Neural cell (in vitro differentiated cells): Measurements from ENCODE around the gene ADARB1. TPM values are rescaled to one million over a fixed set of nuclear protein-coding genes. Genes with fewer than 3 reads are reported as not detected.

ENCODE experiments used
- H2AFZ ChIP-seq: fragments of 200-600, 300-800 bp; sonication (generic), shearing (Covaris generic); 2 replicates; pipeline ENCODE4 v1.6.0; 2014; ENCODE audit warnings: low read depth, mild to moderate bottlenecking, antibody characterized with exemption, low read length, moderate library complexity
- H3F3A ChIP-seq: fragments of 200-600 bp; shearing (Covaris generic); 2 replicates; pipeline ENCODE4 v1.6.1; 2016; ENCODE audit warnings: mild to moderate bottlenecking, moderate library complexity, mixed read lengths, antibody characterized with exemption, low read length; ENCODE audit not compliant: insufficient read depth, poor library complexity, severe bottlenecking
- H3K27ac ChIP-seq: fragments of 200-600, 300-800 bp; sonication (generic), shearing (Covaris generic); 2 replicates; pipeline ENCODE4 v1.5.1; 2014; ENCODE audit warnings: mild to moderate bottlenecking, low read length, moderate library complexity
- H3K27me3 ChIP-seq: fragments of 300-800, 200-600 bp; sonication (generic), shearing (Covaris generic); 2 replicates; pipeline ENCODE4 v1.6.0; 2014; ENCODE audit warnings: mild to moderate bottlenecking, low read depth, low read length, moderate library complexity; ENCODE audit not compliant: insufficient read depth
- H3K36me3 ChIP-seq: fragments of 300-800, 200-600 bp; sonication (generic), shearing (Covaris generic); 2 replicates; pipeline ENCODE4 v1.5.1; 2014; ENCODE audit warnings: mild to moderate bottlenecking, antibody characterized with exemption, low read length, moderate library complexity; ENCODE audit not compliant: insufficient read depth
- H3K4me2 ChIP-seq: fragments of 300-800, 200-600 bp; sonication (generic), shearing (Covaris generic); 2 replicates; pipeline ENCODE4 v1.6.0; 2014; ENCODE audit warnings: mild to moderate bottlenecking, low read length
- H3K4me3 ChIP-seq: fragments of 300-800, 200-600 bp; sonication (generic), shearing (Covaris generic); 2 replicates; pipeline ENCODE4 v1.5.1; 2014; ENCODE audit warnings: mild to moderate bottlenecking, low read length, moderate library complexity
- H3K79me2 ChIP-seq: fragments of 200-600 bp; shearing (Covaris generic); replicated peaks from 2 replicates; pipeline ENCODE4 v1.6.0; 2014; ENCODE audit warnings: mild to moderate bottlenecking, low read length, moderate library complexity; ENCODE audit not compliant: insufficient read depth
- H3K9ac ChIP-seq: fragments of 300-800, 200-600 bp; sonication (generic), shearing (Covaris generic); 2 replicates; pipeline ENCODE4 v1.6.1; 2016; ENCODE audit warnings: mild to moderate bottlenecking, low read length, mixed read lengths
- H3K9me2 ChIP-seq: fragments of 200-600 bp; shearing (Covaris generic); 2 replicates; pipeline ENCODE4 v1.6.1; 2016; ENCODE audit warnings: mild to moderate bottlenecking, low read length, mixed read lengths; ENCODE audit not compliant: insufficient read depth
- H3K9me3 ChIP-seq: fragments of 200-600, 300-800 bp; sonication (generic), shearing (Covaris generic); 2 replicates; pipeline ENCODE4 v1.6.1; 2016; ENCODE audit warnings: mild to moderate bottlenecking, mixed run types, low read length, moderate library complexity, mixed read lengths
- H4K20me1 ChIP-seq: fragments of 200-600 bp; shearing (Covaris generic); 2 replicates; pipeline ENCODE4 v1.6.1; 2016; ENCODE audit warnings: mild to moderate bottlenecking, mixed run types; ENCODE audit not compliant: insufficient read depth
- EP300 ChIP-seq: fragments of 450-650 bp; conservative IDR thresholded peaks from 2 replicates; pipeline ENCODE4 v1.6.1; 2014; ENCODE audit warnings: antibody characterized with exemption, mild to moderate bottlenecking, moderate library complexity; ENCODE audit not compliant: poor library complexity, severe bottlenecking
- EZH2 ChIP-seq: fragments of 200-600, 300-800 bp; shearing (Covaris generic), sonication (generic); IDR thresholded peaks from 2 replicates; pipeline ENCODE4 v1.6.1; 2014; ENCODE audit warnings: antibody characterized with exemption, low read length, borderline replicate concordance, mild to moderate bottlenecking; ENCODE audit not compliant: insufficient read depth, poor library complexity, severe bottlenecking
- MXI1 ChIP-seq: fragments of 450-650 bp; conservative IDR thresholded peaks from 2 replicates; pipeline ENCODE4 v1.6.1; 2014; ENCODE audit warnings: antibody characterized with exemption, mild to moderate bottlenecking; ENCODE audit not compliant: poor library complexity, severe bottlenecking
- POLR2AphosphoS5 ChIP-seq: IDR thresholded peaks from 2 replicates; pipeline ENCODE4 v1.6.1; 2012
- RAD21 ChIP-seq: fragments of 450-650 bp; conservative IDR thresholded peaks from 2 replicates; pipeline ENCODE4 v1.6.1; 2014; ENCODE audit warnings: antibody characterized with exemption, mild to moderate bottlenecking, moderate library complexity
- SMC3 ChIP-seq: fragments of 450-650 bp; conservative IDR thresholded peaks from 2 replicates; pipeline ENCODE4 v1.6.1; 2014; ENCODE audit warnings: antibody characterized with exemption, mild to moderate bottlenecking, moderate library complexity; ENCODE audit not compliant: poor library complexity
- TAF1 ChIP-seq: IDR thresholded peaks from 2 replicates; pipeline ENCODE4 v1.6.1; 2012; ENCODE audit warnings: low read depth
- polyA plus RNA-seq: library from polyadenylated mRNA; depleted of rRNA; stranded (reverse); fragments of >200 nt; gene quantifications from 2 replicates; pipeline ENCODE4 v1.2.3, GENCODE V29; 2014
- TF ChIP-seq, protein P1 (sequence below): fragments of 450-650 bp; IDR thresholded peaks from 2 replicates; pipeline ENCODE4 v1.5.1; 2014; ENCODE audit warnings: antibody characterized with exemption, mild to moderate bottlenecking, moderate library complexity; ENCODE audit not compliant: poor library complexity, severe bottlenecking
- TF ChIP-seq, protein P2 (sequence below): IDR thresholded peaks from 2 replicates; pipeline ENCODE4 v1.6.1; 2012; ENCODE audit warnings: borderline replicate concordance

The ADARB1 gene
- polyA plus RNA-seq, 1 donor from 2014 or later: 8.9 TPM

DNA sequence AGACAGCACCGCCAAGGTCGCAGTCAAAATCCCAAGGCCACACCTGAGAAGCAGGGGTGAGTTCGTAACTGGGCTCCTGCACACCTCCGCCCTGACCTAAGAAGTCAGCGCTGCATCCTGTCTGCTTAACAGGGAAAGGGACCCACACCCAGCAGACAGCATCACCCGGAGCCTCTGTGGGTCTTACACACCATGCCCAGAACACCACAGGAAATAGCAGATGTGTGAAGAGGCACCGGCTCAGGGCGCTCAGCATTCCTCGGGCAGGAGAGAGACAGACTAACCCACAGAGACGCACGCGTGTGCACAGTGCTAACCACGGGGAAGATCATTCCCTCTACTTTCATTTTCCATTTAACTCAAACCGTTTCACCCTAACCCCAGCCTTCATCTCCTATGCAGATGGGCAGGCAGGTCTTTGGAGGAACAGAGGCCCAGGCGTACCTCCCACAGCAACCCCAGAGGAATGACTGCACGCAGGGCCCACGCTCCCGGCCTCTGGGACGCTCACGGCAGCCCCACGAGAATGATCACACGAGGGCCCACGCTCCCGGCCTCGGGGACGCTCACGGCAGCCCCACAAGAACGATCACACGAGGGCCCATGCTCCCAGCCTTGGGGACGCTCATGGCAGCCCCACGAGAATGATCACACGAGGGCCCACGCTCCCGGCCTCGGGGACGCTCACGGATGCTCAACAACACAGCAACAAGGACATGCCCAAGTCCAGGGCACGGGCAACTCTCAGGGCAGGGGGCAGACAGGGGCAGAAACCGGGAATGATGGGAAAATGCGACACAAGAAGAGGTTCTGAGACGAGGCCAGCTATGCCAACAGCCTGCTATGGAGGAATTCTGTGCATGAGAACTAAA lies 192.4 kb downstream of the ADARB1 start:
- Histone ChIP-seq H3K79me2 (no peaks in the 10 kb centered on the region), H3K27ac (no peak overlapping the region), H3K9ac (no peak overlapping the region), H4K20me1 (no peaks in the 10 kb centered on the region), H3K9me2 (no peaks in the 10 kb centered on the region), H3F3A (no peaks in the 10 kb centered on the region), H3K27me3 (no peaks in the 10 kb centered on the region), H2AFZ (no peak overlapping the region), H3K4me2 (no peak overlapping the region), H3K9me3 (no peaks in the 10 kb centered on the region), H3K36me3 (no peaks in the 10 kb centered on the region), H3K4me3 (no peak overlapping the region)
- TF ChIP-seq, protein P1, sequence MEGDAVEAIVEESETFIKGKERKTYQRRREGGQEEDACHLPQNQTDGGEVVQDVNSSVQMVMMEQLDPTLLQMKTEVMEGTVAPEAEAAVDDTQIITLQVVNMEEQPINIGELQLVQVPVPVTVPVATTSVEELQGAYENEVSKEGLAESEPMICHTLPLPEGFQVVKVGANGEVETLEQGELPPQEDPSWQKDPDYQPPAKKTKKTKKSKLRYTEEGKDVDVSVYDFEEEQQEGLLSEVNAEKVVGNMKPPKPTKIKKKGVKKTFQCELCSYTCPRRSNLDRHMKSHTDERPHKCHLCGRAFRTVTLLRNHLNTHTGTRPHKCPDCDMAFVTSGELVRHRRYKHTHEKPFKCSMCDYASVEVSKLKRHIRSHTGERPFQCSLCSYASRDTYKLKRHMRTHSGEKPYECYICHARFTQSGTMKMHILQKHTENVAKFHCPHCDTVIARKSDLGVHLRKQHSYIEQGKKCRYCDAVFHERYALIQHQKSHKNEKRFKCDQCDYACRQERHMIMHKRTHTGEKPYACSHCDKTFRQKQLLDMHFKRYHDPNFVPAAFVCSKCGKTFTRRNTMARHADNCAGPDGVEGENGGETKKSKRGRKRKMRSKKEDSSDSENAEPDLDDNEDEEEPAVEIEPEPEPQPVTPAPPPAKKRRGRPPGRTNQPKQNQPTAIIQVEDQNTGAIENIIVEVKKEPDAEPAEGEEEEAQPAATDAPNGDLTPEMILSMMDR: no peak
- TF ChIP-seq MXI1 (no peak), EZH2 (no peak), EP300 (no peak), SMC3 (no peak), POLR2AphosphoS5 (no peak), TAF1 (no peak), RAD21 (no peak)
- TF ChIP-seq, protein P2, sequence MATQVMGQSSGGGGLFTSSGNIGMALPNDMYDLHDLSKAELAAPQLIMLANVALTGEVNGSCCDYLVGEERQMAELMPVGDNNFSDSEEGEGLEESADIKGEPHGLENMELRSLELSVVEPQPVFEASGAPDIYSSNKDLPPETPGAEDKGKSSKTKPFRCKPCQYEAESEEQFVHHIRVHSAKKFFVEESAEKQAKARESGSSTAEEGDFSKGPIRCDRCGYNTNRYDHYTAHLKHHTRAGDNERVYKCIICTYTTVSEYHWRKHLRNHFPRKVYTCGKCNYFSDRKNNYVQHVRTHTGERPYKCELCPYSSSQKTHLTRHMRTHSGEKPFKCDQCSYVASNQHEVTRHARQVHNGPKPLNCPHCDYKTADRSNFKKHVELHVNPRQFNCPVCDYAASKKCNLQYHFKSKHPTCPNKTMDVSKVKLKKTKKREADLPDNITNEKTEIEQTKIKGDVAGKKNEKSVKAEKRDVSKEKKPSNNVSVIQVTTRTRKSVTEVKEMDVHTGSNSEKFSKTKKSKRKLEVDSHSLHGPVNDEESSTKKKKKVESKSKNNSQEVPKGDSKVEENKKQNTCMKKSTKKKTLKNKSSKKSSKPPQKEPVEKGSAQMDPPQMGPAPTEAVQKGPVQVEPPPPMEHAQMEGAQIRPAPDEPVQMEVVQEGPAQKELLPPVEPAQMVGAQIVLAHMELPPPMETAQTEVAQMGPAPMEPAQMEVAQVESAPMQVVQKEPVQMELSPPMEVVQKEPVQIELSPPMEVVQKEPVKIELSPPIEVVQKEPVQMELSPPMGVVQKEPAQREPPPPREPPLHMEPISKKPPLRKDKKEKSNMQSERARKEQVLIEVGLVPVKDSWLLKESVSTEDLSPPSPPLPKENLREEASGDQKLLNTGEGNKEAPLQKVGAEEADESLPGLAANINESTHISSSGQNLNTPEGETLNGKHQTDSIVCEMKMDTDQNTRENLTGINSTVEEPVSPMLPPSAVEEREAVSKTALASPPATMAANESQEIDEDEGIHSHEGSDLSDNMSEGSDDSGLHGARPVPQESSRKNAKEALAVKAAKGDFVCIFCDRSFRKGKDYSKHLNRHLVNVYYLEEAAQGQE: no peak

DNA sequence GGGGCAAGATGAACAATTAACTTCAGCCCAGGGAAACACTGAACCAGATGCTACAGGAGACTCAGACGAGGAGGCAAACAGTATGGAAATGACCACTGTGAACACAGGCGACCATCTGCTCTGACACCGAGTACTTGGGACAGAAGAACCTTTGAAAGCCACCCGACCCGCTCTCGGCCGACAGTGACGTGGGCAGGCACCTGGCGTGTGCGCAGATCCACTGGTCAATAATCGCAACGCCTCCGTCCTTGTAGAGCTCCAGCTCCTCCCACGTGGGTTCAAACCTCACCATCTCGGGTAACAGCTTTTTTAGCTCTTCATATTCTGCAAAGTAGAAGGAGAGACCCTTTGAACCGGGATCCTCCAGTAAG lies 193.0 kb downstream of the ADARB1 start:
- Histone ChIP-seq H2AFZ (no peak overlapping the region), H3K4me2 (no peak overlapping the region), H4K20me1 (no peaks in the 10 kb centered on the region), H3K27me3 (no peaks in the 10 kb centered on the region), H3K79me2 (no peaks in the 10 kb centered on the region), H3K9me3 (no peaks in the 10 kb centered on the region), H3K36me3 (no peaks in the 10 kb centered on the region), H3K27ac (no peak overlapping the region), H3K9me2 (no peaks in the 10 kb centered on the region), H3K9ac (no peak overlapping the region), H3K4me3 (no peak overlapping the region), H3F3A (no peaks in the 10 kb centered on the region)
- TF ChIP-seq RAD21 (no peak), EZH2 (no peak), MXI1 (no peak), EP300 (no peak), POLR2AphosphoS5 (no peak), TAF1 (no peak), SMC3 (no peak)
- TF ChIP-seq, protein P1: no peak
- TF ChIP-seq, protein P2: no peak
